Activated naive CD8-positive, alpha-beta T cell treated with anti-CD3 and anti-CD28 coated beads for 36 hours (primary cell): ENCODE measurements around the gene CUEDC2. TPM values are rescaled to one million over a fixed set of nuclear protein-coding genes. Genes with fewer than 3 reads are reported as not detected.

Source experiments
- DNase-seq: peaks from one replicate; pipeline ENCODE4 v3.0.0; 2021
- H3K27ac Mint-ChIP-seq: one replicate; pipeline ENCODE4 v1.8.0; 2022; ENCODE audit warnings: mild to moderate bottlenecking, moderate library complexity, mixed read lengths
- H3K27me3 Mint-ChIP-seq: one replicate; pipeline ENCODE4 v1.8.0; 2022; ENCODE audit warnings: mild to moderate bottlenecking, mixed read lengths
- H3K36me3 Mint-ChIP-seq: one replicate; pipeline ENCODE4 v1.8.0; 2021; ENCODE audit warnings: mild to moderate bottlenecking, mixed read lengths
- H3K4me1 Mint-ChIP-seq: one replicate; pipeline ENCODE4 v1.8.0; 2021; ENCODE audit warnings: mixed read lengths
- H3K4me3 Mint-ChIP-seq: one replicate; pipeline ENCODE4 v1.8.0; 2022; ENCODE audit warnings: mild to moderate bottlenecking, moderate library complexity, mixed read lengths
- H3K9me3 Mint-ChIP-seq: one replicate; pipeline ENCODE4 v1.8.0; 2022; ENCODE audit warnings: mixed read lengths
- total RNA-seq, 2 experiments: library from RNA; stranded (reverse); gene quantifications; one replicate each; pipeline ENCODE4 v1.2.3, GENCODE V29; 2021

CUEDC2 gene
- total RNA-seq, 2 experiments from 2014 or later = 66.3 to 73.8 TPM

DNA sequence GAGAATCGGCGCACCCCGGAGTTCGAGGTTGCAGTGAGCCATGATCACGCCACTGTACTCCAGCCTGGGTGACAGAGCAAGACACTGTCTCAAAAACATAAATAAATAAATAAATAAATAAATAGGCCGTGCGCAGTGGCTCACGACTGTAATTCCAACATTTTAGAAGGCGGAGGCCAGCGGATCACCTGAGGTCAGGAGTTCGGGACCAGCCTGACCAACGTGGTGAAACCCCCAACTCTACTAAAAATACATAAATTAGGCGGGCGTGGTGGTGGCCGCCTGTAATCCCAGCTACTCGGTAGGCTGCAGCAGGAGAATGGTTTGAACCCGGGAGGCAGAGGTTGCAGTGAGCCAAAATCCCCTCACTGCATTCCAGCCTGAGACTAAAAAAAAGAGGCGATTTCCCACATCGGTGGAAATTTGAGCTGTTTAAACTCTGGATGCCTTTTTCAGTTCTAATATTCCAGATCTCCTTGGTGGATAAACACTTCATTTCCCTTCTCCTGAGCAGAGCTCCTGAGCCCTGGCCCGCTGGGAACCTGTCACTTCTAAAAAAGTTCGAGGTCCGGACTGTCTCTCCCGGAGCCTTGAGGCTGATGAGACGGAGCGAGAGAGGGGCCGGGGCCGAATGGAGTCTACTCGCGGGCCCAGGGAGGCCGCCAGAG is 38.8 kb downstream of the CUEDC2 start:
- H3K27me3 Mint-ChIP-seq = no peaks in the 10 kb centered on the region
- H3K27ac Mint-ChIP-seq = peak overlapping the region; percentile 99
- H3K36me3 Mint-ChIP-seq = peaks cover 37% of the 10 kb centered on the region
- H3K4me1 Mint-ChIP-seq = peaks cover 45% of the 10 kb centered on the region
- peak overlapping the region; percentile 95 for H3K4me3 Mint-ChIP-seq
- no peaks in the 10 kb centered on the region for H3K9me3 Mint-ChIP-seq
- no peak for DNase-seq

DNA sequence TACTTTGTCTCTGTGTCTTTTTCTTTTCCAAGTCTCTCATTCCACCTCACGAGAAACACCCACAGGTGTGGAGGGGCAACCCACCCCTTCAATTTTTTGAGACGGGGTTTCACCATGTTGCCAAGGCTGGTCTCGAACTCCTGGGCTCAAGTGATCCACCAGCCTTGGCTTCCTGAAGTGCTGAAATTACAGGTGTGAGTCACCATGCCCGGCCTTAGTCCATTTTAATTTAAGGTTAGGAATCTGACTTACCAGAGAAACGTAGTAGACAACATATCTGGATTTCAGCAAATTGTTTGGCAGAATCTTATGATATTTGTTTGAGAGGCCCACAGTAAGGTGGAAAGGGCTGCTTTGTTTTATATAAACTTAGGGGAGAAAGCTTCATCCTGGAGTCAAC is 40.1 kb downstream of the CUEDC2 start:
- H3K4me3 Mint-ChIP-seq = no peak overlapping the region
- H3K4me1 Mint-ChIP-seq = peaks cover 32% of the 10 kb centered on the region
- H3K27me3 Mint-ChIP-seq = no peaks in the 10 kb centered on the region
- H3K9me3 Mint-ChIP-seq = no peaks in the 10 kb centered on the region
- DNase-seq = no peak
- H3K36me3 Mint-ChIP-seq = peaks cover 24% of the 10 kb centered on the region
- no peak overlapping the region for H3K27ac Mint-ChIP-seq

DNA sequence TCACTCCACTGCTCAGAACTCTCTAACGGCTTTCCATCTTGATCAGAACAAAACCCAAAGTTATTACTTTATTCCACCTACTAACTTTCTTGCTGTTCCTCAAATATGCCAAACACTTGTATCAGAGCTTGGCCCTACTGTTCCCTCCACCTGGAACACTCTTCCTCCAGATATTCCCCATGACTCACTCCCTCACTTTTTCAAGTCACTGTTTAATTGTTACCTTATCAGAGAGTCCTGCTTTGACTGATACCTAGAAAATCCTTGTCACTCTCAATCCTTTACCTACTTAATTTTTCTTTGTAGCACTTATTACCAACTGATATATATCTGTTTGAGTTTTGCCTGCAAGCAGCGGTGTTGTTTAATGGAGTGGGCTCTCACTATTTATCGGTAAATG is 42.5 kb downstream of the CUEDC2 start:
- Mint-ChIP-seq H3K27me3 (no peaks in the 10 kb centered on the region), H3K9me3 (no peaks in the 10 kb centered on the region), H3K4me1 (peaks cover 23% of the 10 kb centered on the region), H3K27ac (no peak overlapping the region), H3K36me3 (peaks cover 7% of the 10 kb centered on the region), H3K4me3 (no peak overlapping the region)
- DNase-seq = no peak

DNA sequence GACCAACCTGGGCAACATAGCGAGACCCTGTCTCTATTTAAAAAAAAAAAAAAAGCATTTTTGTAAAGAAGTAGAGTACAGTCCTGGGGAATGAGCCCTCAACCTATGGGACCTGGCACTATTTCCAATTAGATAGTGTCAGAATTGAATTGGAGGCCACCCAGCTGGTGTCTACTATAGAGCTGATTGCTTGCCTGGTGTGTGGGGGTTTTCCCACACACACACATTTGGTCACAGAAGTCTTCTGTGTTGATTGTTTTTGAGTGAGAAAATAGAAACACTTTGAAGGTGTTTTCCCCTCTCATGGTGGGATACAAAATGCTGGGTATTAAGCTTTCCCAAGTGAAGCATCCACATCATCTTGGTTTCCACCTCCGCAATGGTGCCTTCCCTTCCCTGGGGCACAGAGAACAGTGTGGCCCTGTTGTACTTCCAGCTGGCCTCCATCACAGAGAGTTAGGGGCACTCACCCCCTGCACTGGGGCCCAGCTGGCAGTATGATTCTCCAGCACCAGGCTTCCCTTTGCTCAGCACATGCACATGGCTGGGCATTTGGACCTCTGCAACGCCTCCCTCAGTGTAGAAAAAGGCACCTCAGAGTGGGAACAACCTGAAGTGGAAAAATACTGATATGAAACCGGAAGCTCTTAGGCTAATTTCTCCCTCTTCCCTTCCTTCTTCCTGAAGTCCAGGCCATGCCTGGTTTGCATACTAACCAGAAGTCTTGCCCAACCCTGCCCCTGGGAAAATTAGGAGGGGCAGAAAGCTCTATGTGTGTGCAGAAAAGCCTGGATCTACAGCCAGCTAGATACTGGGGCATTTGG is 47.6 kb downstream of the CUEDC2 start:
- H3K27me3 Mint-ChIP-seq = no peaks in the 10 kb centered on the region
- H3K9me3 Mint-ChIP-seq = no peaks in the 10 kb centered on the region
- no peak overlapping the region for H3K4me3 Mint-ChIP-seq
- no peak for DNase-seq
- H3K4me1 Mint-ChIP-seq = peaks cover 7% of the 10 kb centered on the region
- no peak overlapping the region for H3K27ac Mint-ChIP-seq
- peaks cover 17% of the 10 kb centered on the region for H3K36me3 Mint-ChIP-seq

DNA sequence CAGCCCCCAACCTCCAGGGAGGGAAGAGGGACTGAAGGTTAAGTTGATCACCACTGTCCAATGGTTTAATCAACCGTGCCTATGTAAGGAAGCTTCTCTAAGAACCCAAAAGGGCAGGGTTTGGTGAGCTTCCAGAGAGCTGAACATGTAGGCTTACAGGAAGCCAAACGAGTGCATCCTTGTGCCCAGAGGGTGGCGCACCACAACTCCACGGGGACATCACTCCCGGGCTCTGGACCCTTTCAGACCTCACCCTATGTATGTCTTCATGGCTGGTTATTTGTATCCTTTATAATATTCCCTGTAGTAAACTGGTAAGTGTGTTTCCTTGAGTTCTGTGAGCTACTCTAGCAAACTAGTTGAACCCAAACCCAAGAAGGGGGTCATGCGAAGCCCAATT is 48.3 kb downstream of the CUEDC2 start:
- Mint-ChIP-seq H3K27me3 (no peaks in the 10 kb centered on the region), H3K4me3 (no peak overlapping the region), H3K4me1 (peaks cover 6% of the 10 kb centered on the region), H3K9me3 (no peaks in the 10 kb centered on the region), H3K36me3 (peaks cover 17% of the 10 kb centered on the region), H3K27ac (no peak overlapping the region)
- no peak for DNase-seq

DNA sequence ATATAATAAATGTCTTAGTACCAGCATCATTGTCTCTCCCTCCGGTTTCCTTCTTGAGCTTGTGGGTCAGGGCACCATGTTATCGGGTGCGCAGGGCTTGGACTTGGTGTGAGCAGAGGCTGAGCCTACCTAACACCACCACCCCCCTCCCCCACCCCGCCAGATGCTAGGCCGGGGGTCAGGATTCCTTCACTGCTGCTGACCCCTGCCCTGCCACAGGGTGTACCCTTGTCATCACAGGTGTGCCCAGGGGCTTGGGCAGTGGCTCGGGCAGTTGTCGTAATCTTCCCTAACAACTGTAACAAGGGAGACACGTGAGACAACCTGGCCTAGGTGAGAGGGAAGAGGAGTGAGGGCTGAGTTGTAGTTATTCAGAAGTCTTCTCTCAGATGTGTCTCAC is 49.5 kb downstream of the CUEDC2 start:
- Mint-ChIP-seq H3K27ac (no peak overlapping the region), H3K36me3 (peaks cover 17% of the 10 kb centered on the region), H3K9me3 (no peaks in the 10 kb centered on the region), H3K4me3 (no peak overlapping the region), H3K27me3 (no peaks in the 10 kb centered on the region), H3K4me1 (peaks cover 6% of the 10 kb centered on the region)
- DNase-seq = no peak

DNA sequence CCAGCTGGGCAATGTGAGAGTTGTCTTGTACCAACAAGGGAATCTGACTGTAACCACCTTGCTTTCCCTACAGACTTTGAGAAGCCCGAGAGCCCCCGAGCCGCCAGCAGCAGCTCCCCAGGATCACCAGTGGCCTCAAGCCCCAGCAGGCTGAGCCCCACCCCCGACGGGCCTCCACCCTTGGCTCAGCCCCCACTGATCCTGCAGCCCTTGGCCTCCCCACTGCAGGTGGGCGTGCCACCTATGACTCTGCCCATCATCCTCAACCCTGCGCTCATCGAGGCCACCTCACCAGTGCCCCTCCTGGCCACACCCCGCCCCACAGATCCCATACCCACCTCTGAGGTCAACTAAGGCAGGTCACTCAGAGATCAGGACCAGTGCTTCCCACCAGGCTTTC is 50.4 kb downstream of the CUEDC2 start:
- peaks cover 17% of the 10 kb centered on the region for H3K36me3 Mint-ChIP-seq
- H3K4me1 Mint-ChIP-seq = peaks cover 6% of the 10 kb centered on the region
- no peaks in the 10 kb centered on the region for H3K9me3 Mint-ChIP-seq
- H3K4me3 Mint-ChIP-seq = no peak overlapping the region
- H3K27me3 Mint-ChIP-seq = no peaks in the 10 kb centered on the region
- no peak for DNase-seq
- H3K27ac Mint-ChIP-seq = no peak overlapping the region

DNA sequence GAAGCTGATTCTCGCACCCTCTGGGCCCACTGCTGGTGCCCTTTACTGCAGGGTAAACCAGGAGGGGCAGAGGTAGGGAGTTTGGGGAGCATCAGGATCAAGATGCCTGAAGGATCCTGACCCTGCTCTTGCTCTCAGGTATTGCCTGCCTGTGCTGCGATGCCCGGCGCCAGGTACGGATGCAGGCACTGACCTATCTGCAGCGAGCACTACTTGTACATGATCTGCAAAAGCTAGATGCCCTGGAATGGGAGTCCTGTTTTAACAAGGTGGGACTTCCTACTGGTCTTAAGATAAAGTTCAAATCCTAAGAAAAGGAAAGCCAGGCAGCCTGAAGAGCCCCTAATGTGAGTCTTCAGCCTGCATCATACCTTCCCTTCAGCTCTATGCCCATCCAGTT is 53.0 kb downstream of the CUEDC2 start:
- Mint-ChIP-seq H3K36me3 (peaks cover 20% of the 10 kb centered on the region), H3K4me3 (no peak overlapping the region), H3K4me1 (peaks cover 3% of the 10 kb centered on the region), H3K27me3 (no peaks in the 10 kb centered on the region), H3K9me3 (no peaks in the 10 kb centered on the region), H3K27ac (no peak overlapping the region)
- no peak for DNase-seq

DNA sequence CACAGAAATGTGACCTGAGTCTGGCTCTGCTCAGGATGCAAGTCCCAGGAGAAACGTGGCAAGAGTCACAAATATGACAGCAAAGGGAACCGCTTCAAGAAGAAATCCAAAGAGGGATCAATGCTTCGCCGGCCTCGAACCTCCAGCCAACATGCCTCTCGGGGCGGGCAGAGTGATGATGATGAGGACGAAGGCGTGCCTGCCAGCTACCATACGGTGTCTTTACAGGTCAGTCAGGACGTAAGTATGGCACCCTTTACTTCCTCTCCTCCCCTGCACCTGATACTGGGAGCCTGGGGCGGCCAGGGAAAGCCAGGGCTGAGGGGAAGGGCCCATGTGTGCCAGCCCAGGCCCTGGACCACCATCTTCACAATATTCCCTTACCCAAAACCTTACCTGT is 55.5 kb downstream of the CUEDC2 start:
- no peak overlapping the region for H3K4me3 Mint-ChIP-seq
- no peaks in the 10 kb centered on the region for H3K27me3 Mint-ChIP-seq
- no peak for DNase-seq
- H3K4me1 Mint-ChIP-seq = no peaks in the 10 kb centered on the region
- peaks cover 16% of the 10 kb centered on the region for H3K36me3 Mint-ChIP-seq
- no peak overlapping the region for H3K27ac Mint-ChIP-seq
- H3K9me3 Mint-ChIP-seq = no peaks in the 10 kb centered on the region

DNA sequence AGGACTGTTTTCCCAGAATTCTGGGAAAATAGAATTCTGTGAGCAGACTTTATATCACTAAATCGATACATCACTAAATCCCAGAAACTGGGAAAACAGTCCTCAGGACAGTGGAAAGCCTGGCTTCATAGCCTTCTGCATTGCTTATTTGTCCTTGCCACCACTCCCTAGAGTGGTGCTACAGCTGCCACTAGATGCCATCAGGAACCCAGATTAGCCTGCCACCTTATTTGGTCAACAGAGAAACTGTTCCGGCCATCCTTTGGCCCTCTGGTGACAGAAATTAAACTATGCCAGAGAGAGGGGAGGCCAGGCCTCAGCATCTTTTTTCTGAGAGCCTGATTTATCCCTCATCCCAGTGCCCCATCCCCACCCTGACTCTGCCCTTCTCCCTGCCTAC is 56.5 kb downstream of the CUEDC2 start:
- Mint-ChIP-seq H3K27me3 (no peaks in the 10 kb centered on the region), H3K9me3 (no peaks in the 10 kb centered on the region), H3K27ac (no peak overlapping the region), H3K36me3 (peaks cover 18% of the 10 kb centered on the region), H3K4me3 (no peak overlapping the region), H3K4me1 (no peaks in the 10 kb centered on the region)
- DNase-seq = no peak

DNA sequence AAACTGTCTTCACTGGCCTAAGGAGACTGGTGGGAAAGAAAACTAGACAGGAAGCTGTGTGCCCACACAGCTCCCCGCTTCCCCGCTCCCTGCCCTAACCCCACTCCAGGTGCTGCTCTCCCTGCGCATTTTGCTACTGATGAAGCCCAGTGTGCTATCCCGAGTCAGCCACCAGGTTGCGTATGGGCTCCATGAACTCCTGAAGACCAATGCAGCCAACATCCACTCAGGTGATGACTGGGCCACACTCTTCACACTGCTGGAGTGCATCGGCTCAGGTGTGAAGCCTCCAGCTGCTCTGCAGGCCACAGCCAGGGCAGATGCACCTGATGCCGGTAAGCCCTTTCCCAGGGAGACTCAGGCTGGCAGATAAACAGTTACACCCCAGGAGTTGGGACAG is 57.1 kb downstream of the CUEDC2 start:
- no peaks in the 10 kb centered on the region for H3K27me3 Mint-ChIP-seq
- no peaks in the 10 kb centered on the region for H3K4me1 Mint-ChIP-seq
- no peak for DNase-seq
- no peak overlapping the region for H3K27ac Mint-ChIP-seq
- H3K9me3 Mint-ChIP-seq = no peaks in the 10 kb centered on the region
- no peak overlapping the region for H3K4me3 Mint-ChIP-seq
- H3K36me3 Mint-ChIP-seq = peaks cover 18% of the 10 kb centered on the region

Other genes starting within 250 kb of the CUEDC2 start
- gene ELOVL3, start 206.3 kb downstream of the CUEDC2 start, total RNA-seq = not detected
- under 1 TPM in 1 of 2 experiments, not detected in 1; 0.31 TPM for gene PITX3, start 191.1 kb downstream of the CUEDC2 start, total RNA-seq
- gene GBF1, start 187.0 kb downstream of the CUEDC2 start, total RNA-seq = 10 to 100 TPM; 29.3 to 29.5 TPM
- gene NFKB2, start 36.9 kb downstream of the CUEDC2 start, total RNA-seq = 100 to 1,000 TPM; 247 to 263 TPM
- 1 to 10 TPM; 5.2 to 7.6 TPM for gene PSD, start 13.8 kb downstream of the CUEDC2 start, total RNA-seq
- 10 to 100 TPM; 11.7 to 13.0 TPM for gene FBXL15, start 11.7 kb downstream of the CUEDC2 start, total RNA-seq
- under 1 TPM; 0.49 to 0.62 TPM for gene C10orf95, start 19.0 kb upstream of the CUEDC2 start, total RNA-seq
- gene ACTR1A, start 70.1 kb upstream of the CUEDC2 start, total RNA-seq = 10 to 100 TPM; 51.1 to 54.9 TPM
- 1 to 10 TPM; 5.7 to 6.0 TPM for gene SUFU, start 71.4 kb upstream of the CUEDC2 start, total RNA-seq
- 10 to 100 TPM; 40.4 to 41.8 TPM for gene TRIM8, start 211.9 kb upstream of the CUEDC2 start, total RNA-seq